Measurements from ENCODE around the gene SYNE2. TPM values are rescaled to one million over a fixed set of nuclear protein-coding genes. Genes with fewer than 3 reads are reported as not detected.

SYNE2 gene
- total and polyA plus RNA-seq, 10 of the 15 experiments (the other 5 are each of a cell fraction or from before 2014, with no cell fraction given) = 2.1 to 52.7 (median 38.1) TPM

GRCh38 chr14:63896278-63896720 is 43.5 kb downstream of the SYNE2 start (continued):
- TF ChIP-seq, protein P1, sequence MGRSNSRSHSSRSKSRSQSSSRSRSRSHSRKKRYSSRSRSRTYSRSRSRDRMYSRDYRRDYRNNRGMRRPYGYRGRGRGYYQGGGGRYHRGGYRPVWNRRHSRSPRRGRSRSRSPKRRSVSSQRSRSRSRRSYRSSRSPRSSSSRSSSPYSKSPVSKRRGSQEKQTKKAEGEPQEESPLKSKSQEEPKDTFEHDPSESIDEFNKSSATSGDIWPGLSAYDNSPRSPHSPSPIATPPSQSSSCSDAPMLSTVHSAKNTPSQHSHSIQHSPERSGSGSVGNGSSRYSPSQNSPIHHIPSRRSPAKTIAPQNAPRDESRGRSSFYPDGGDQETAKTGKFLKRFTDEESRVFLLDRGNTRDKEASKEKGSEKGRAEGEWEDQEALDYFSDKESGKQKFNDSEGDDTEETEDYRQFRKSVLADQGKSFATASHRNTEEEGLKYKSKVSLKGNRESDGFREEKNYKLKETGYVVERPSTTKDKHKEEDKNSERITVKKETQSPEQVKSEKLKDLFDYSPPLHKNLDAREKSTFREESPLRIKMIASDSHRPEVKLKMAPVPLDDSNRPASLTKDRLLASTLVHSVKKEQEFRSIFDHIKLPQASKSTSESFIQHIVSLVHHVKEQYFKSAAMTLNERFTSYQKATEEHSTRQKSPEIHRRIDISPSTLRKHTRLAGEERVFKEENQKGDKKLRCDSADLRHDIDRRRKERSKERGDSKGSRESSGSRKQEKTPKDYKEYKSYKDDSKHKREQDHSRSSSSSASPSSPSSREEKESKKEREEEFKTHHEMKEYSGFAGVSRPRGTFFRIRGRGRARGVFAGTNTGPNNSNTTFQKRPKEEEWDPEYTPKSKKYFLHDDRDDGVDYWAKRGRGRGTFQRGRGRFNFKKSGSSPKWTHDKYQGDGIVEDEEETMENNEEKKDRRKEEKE (IDR thresholded peaks at IDR 0.05) = no peak
- TF ChIP-seq CHD4 (IDR thresholded peaks at IDR 0.05) (no peak), PAX5 (IDR thresholded peaks at IDR 0.05; ENCODE audit: borderline replicate concordance, low read depth, low read length) (no peak)

DNA sequence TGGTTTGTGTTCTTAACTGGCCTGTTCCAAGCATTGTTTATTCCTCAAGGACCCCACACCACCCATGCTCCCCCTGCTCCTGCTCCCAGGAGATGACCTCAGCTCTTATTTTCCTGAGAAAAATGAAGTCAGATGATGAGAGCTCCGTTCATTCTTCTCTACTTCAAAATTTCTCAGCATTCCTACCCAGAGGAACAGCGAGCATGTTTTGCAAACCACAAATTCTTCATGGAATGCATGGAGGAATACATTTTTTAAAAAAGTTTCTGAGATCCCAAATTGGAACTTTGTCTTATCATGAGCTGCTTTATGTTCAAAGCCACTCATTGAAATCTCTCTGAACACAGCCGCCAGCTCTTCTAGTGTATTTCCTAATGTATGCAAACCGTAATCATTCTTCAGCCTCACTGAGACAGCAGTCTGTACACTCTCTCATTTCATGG is 44.9 kb downstream of the SYNE2 start:
- TF ChIP-seq BACH1 (IDR thresholded peaks at IDR 0.05; ENCODE audit: borderline replicate concordance) (no peak), TAF1 (IDR thresholded peaks at IDR 0.05; ENCODE audit: borderline replicate concordance, low read depth, low read length) (no peak)
- TF ChIP-seq, protein P2, sequence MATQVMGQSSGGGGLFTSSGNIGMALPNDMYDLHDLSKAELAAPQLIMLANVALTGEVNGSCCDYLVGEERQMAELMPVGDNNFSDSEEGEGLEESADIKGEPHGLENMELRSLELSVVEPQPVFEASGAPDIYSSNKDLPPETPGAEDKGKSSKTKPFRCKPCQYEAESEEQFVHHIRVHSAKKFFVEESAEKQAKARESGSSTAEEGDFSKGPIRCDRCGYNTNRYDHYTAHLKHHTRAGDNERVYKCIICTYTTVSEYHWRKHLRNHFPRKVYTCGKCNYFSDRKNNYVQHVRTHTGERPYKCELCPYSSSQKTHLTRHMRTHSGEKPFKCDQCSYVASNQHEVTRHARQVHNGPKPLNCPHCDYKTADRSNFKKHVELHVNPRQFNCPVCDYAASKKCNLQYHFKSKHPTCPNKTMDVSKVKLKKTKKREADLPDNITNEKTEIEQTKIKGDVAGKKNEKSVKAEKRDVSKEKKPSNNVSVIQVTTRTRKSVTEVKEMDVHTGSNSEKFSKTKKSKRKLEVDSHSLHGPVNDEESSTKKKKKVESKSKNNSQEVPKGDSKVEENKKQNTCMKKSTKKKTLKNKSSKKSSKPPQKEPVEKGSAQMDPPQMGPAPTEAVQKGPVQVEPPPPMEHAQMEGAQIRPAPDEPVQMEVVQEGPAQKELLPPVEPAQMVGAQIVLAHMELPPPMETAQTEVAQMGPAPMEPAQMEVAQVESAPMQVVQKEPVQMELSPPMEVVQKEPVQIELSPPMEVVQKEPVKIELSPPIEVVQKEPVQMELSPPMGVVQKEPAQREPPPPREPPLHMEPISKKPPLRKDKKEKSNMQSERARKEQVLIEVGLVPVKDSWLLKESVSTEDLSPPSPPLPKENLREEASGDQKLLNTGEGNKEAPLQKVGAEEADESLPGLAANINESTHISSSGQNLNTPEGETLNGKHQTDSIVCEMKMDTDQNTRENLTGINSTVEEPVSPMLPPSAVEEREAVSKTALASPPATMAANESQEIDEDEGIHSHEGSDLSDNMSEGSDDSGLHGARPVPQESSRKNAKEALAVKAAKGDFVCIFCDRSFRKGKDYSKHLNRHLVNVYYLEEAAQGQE (IDR thresholded peaks at IDR 0.05; ENCODE audit: low read depth, low read length) = no peak
- 0 out of 2 replicates have a peak, but pooled peaks cover 4% of the 10 kb centered on the region for H3K4me1 ChIP-seq (ENCODE audit: control insufficient read depth, insufficient read depth, low read length)
- in situ Hi-C loops (cut with MboI) = no loop called here
- H3K9ac ChIP-seq (ENCODE audit: control insufficient read depth, insufficient read depth, low read length) = no peak overlapping the region
- no peak overlapping the region for H3K4me3 ChIP-seq
- no peaks in the 10 kb centered on the region; a peak in 1 of 4 replicates for H3K36me3 ChIP-seq (ENCODE audit: control insufficient read depth in 2 of 2, insufficient read depth in 2 of 2, low read length in 1 of 2)
- peaks cover 22% of the 10 kb centered on the region for H3K79me2 ChIP-seq (ENCODE audit: control insufficient read depth, insufficient read depth, low read length)
- H3K4me2 ChIP-seq (ENCODE audit: control insufficient read depth, insufficient read depth) = no peak overlapping the region
- 86% methylated on average over 4 of the region's 4 CpGs for WGBS (ENCODE audit: insufficient coverage, insufficient replicate concordance, low lambda C conversion rate, missing lambda C conversion rate)
- ATAC-seq = no peak
- SMC1A ChIA-PET (ENCODE audit: uncharacterized antibody, unreplicated experiment) = interaction anchor here (0.8 to 1.6 kb wide), 2 partner anchors 43 to 398 kb away, joined by 3 read pairs; no protein-coding TSS in a partner anchor
- H3K9me3 ChIP-seq (replicated peaks; ENCODE audit: control insufficient read depth, insufficient read depth, low read length) = peaks cover 2% of the 10 kb centered on the region; the same call in 2 of the 3 replicates
- no peaks in the 10 kb centered on the region for H3K27me3 ChIP-seq (replicated peaks in 1 of 2; ENCODE audit: control insufficient read depth in 2 of 2, insufficient read depth in 2 of 2, low read length in 1 of 2)
- H4K20me1 ChIP-seq (ENCODE audit: control insufficient read depth, insufficient read depth) = no peaks in the 10 kb centered on the region
- no peak overlapping the region for H3K27ac ChIP-seq (ENCODE audit: control insufficient read depth, insufficient read depth)
- CTCF ChIA-PET = interaction anchor here (0.7 kb wide), 1 partner anchor 9 kb away, joined by 3 read pairs; no protein-coding TSS in a partner anchor
- DNase-seq (ENCODE audit: low read depth, low spot score) = no peak
- BruUV-seq (replicated peaks) = no TSS peak
- H2AFZ ChIP-seq (ENCODE audit: control insufficient read depth, low read depth, low read length) = no peak overlapping the region
- RAD21 ChIA-PET (ENCODE audit: unreplicated experiment) = interaction anchor here (0.7 kb wide), 1 partner anchor 45 kb away, joined by 3 read pairs; the partner anchor contains the start of gene SYNE2
- POLR2A ChIA-PET = interaction anchor here (0.6 to 1.2 kb wide), 3 partner anchors 10 to 19 kb away, joined by 3 to 6 read pairs (median 4); no protein-coding TSS in a partner anchor
- intact Hi-C loops (cut with micrococcal nuclease; ENCODE audit: unreplicated experiment) = no loop called here
- FAIRE-seq = no peak
